Activated T-cell treated with anti-CD3 and anti-CD28 coated beads, Interleukin-2, amount 50 U/mL, for 24 hours (primary cell): ENCODE measurements around the gene HEBP2.

ENCODE experiments used
- DNase-seq: peaks from one replicate; pipeline ENCODE4 v3.0.0-alpha.2; 2020
- H3K27ac Mint-ChIP-seq: 2 replicates; pipeline ENCODE4 v1.8.0; 2020; ENCODE audit warnings: mild to moderate bottlenecking, mixed read lengths
- H3K27me3 Mint-ChIP-seq: 2 replicates; pipeline ENCODE4 v1.8.0; 2020; ENCODE audit warnings: mixed read lengths
- H3K36me3 Mint-ChIP-seq: 2 replicates; pipeline ENCODE4 v1.8.0; 2020; ENCODE audit warnings: low read depth, mixed read lengths
- H3K4me1 Mint-ChIP-seq: 2 replicates; pipeline ENCODE4 v1.8.0; 2020; ENCODE audit warnings: low read depth, mixed read lengths
- H3K4me3 Mint-ChIP-seq: 2 replicates; pipeline ENCODE4 v1.8.0; 2020; ENCODE audit warnings: mild to moderate bottlenecking, moderate library complexity, mixed read lengths
- H3K9me3 Mint-ChIP-seq: 2 replicates; pipeline ENCODE4 v1.8.0; 2020; ENCODE audit warnings: mixed read lengths

Gene HEBP2

DNA sequence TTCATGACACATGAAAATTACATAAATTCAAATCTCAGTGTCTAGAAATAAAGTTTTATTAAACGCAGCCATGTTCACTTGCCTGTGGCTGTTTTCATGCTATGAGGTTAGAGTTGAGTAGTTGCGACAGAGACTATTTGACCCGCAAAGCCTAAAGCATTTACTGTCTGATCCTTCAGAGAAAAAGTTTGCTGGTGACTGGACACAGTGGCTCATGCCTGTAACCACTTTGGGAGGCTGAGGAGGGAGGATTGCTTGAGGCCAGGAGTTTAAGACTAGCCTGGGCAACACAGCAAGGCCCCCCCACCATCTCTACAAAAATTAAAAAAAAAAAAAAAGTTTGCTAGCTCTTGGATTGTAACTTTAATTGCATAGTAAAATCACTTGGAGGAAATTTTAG, 17.1 kb upstream of the HEBP2 start:
- DNase-seq = no peak
- H3K4me3 Mint-ChIP-seq = no peak overlapping the region
- H3K36me3 Mint-ChIP-seq = no peaks in the 10 kb centered on the region

GRCh38 chr6:138387577-138388368, 16.2 kb upstream of the HEBP2 start:
- Mint-ChIP-seq H3K4me1 (no peaks in the 10 kb centered on the region), H3K27me3 (peaks cover 16% of the 10 kb centered on the region), H3K9me3 (no peaks in the 10 kb centered on the region), H3K4me3 (no peak overlapping the region), H3K36me3 (no peaks in the 10 kb centered on the region), H3K27ac (no peak overlapping the region)
- no peak for DNase-seq

More for the DNA sequence above, 17.1 kb upstream of the HEBP2 start:
- no peaks in the 10 kb centered on the region for H3K4me1 Mint-ChIP-seq
- no peaks in the 10 kb centered on the region for H3K9me3 Mint-ChIP-seq
- no peak overlapping the region for H3K27ac Mint-ChIP-seq
- H3K27me3 Mint-ChIP-seq = peaks cover 15% of the 10 kb centered on the region

DNA sequence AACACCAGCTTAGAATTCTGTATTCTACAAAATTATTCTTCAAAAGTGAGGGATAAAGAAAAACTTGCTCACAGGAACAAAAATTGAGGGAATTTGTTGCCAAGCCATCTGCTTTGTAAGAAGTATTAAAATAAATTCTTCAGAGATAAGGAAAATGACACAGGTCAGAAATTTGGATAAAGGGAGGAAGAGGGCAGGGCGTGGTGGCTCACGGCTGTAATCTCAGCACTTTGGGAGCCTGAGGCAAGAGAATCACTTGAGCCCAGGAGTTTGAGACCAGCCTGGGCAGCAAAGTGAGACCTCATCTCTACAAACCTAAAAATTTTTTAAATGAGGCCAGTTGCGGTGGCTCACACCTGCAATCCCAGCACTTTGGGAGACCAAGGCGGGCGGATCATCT, 14.5 kb upstream of the HEBP2 start:
- Mint-ChIP-seq H3K27ac (no peak overlapping the region), H3K9me3 (no peaks in the 10 kb centered on the region), H3K27me3 (peaks cover 16% of the 10 kb centered on the region), H3K4me1 (no peaks in the 10 kb centered on the region), H3K4me3 (no peak overlapping the region), H3K36me3 (no peaks in the 10 kb centered on the region)
- no peak for DNase-seq

DNA sequence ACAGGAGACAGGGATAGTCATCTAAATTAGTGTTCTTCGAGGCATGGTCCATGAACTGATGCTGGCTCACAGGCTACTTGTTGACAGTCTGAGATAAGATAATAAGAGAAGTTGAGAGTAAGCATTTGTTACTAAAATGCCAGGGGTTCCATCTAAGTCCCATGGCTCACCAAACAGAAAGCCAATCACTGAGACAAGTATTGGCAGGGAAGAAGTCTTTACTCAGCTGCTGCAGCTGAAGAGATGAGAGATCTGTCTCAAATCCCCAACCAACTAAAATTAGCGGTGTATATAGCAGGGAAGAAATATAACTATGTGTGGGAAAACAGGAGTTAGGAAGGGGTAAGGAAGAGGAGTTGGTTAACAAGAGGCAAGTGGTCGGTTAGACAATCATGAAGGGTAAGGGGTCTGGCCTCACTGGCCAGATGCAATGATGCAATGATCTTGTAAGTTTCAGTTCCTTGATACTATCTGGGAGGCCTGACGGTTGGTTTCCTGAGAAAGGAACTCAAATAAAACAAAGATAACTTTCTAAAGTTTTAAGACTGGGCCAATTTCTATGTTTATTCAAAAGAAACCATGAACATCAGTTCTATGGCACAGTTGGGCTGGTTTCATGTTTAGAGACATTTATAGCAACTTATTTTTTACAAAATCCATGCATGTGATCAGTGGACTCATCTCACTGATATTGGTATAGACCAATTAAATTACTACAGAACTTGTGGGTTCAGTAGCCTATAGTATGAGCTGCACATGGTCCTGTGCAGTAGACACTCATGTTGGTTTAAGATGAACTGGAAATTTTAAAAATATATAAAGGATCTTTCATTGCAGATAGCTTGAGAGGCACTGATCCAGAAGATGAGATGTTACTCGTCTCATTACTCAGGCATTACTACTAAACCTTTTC, 9.9 kb upstream of the HEBP2 start:
- Mint-ChIP-seq H3K27me3 (peaks cover 9% of the 10 kb centered on the region), H3K4me1 (no peaks in the 10 kb centered on the region), H3K9me3 (no peaks in the 10 kb centered on the region), H3K36me3 (no peaks in the 10 kb centered on the region), H3K27ac (no peak overlapping the region), H3K4me3 (no peak overlapping the region)
- no peak for DNase-seq

DNA sequence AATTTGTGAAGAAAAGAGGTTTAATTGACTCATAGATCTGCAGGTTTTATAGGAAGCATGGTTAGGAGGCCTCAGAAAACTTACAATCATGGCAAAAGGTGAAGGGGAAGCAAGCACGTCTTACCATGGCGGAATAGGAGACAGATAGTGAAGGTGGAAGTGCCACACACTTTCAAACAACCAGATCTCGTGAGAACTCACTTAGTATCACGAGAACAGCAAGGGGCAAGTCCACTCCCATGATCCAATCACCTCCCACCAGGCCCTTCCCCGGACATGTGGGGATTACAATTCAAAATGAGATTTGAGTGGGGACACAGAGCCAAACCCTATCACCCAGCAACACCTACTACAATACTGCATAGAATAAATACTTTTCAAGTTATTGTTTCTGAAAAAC, 7.3 kb upstream of the HEBP2 start:
- Mint-ChIP-seq H3K27ac (no peak overlapping the region), H3K4me1 (no peaks in the 10 kb centered on the region), H3K4me3 (no peak overlapping the region), H3K36me3 (no peaks in the 10 kb centered on the region), H3K27me3 (peaks cover 2% of the 10 kb centered on the region), H3K9me3 (no peaks in the 10 kb centered on the region)
- DNase-seq = no peak

DNA sequence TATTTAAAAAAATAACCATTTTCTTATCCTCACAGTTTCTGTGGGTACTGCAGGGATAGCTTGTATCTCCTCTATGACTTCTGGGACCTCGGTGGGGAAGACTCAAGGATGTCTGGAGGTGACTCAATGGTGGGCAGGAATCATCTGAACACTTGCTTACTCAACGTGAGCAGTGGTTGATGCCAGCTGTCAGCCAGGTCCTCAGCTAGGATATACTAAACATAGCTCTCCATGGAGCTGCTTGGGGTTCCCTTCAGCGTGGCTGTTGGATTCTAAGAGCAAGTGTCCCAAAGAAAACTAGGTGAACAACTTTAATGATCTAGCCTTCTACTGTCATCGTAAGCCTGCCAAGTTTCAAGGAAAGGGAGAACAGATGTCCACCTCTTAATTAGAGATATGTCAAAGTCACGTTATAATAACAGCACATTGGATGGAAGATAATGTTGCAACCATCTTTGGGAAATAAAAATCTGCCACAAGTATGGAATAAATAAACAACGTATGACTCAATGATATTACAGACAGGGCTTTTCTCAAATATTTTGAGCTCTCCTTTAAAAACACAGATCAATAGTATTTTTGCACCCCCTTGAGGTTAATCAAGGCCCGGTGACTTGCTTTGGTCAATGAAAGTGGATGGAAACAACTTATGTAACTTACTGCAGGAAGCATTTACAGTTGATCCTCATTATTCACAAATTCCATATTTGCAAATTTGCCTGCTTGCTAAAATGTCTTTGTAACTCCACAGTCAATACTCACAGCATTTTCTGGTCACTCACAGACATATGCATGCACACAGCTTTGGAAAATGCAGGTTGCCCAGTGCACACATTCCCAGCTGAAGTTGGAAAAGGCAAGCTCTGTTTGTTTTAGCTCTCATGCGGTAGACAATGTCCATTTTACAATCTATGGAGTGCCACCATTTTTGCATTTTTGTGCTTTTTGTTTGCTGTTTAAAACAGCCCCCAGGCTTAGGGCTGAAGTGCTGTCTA, 6.6 kb upstream of the HEBP2 start:
- Mint-ChIP-seq H3K27me3 (peaks cover 6% of the 10 kb centered on the region), H3K4me3 (no peak overlapping the region), H3K36me3 (no peaks in the 10 kb centered on the region), H3K4me1 (peaks cover 3% of the 10 kb centered on the region), H3K9me3 (no peaks in the 10 kb centered on the region), H3K27ac (no peak overlapping the region)
- DNase-seq = no peak

DNA sequence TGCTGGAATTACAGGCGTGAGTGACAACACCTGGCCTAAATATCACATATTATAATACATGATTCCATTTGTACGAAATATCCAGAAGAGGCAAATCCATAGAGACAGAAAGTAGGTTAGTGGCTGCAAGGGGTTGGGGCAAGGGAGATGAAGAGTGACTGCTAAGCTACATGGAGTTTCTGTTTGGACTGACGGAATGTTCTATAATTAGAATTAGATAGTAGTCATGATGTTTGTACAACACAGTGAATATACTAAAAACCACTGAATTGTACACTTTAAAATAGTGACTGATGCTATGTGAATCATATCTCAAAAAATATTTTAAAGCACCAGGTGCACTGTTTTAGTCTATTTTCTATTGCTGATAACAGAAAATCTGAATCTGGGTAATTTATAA, 3.7 kb upstream of the HEBP2 start:
- Mint-ChIP-seq H3K36me3 (no peaks in the 10 kb centered on the region), H3K27me3 (peaks cover 6% of the 10 kb centered on the region), H3K9me3 (no peaks in the 10 kb centered on the region), H3K4me3 (no peak overlapping the region), H3K4me1 (peaks cover 9% of the 10 kb centered on the region), H3K27ac (no peak overlapping the region)
- no peak for DNase-seq

DNA sequence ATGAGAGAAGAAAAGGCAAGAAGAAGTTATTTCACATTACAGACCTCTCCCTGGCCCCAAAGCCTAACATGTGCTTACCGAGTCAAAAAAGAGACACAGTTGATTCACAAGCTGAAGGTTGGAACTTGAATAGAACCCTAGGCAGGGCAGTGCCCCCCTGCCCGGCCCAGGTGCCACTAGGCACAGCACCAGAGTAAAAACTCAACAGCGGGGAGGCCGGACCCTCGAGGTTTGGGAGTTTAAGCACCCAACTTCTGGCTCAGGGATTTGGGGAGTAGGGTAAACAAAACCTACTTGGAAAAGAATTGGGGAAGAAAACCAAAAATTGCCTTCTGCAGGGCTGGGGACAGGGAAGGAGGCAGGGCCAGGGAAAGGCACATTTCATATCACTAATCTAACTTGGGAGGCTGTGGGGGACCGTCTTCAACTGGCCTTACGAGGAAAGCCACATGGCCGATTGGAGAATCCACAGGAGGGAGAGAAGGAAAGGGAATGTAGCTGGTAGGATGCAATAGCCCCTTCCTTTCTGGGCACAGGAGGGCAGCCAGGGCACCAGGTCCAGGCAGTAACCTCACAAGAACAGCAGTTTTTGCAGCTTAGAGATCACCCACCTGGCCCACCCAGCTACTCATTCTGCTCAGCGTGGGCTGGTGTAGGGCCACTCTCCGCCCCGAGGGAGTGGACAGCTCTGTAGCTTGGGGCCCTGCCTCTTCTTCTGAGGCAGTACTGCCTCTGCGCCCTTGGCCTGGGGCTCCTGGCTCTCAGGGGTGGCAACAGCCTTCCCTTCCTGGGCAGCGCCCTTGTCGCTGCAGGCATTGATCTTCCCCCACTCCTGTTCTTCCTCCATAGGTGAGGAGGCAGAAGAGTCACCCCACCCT, 1.8 kb upstream of the HEBP2 start:
- Mint-ChIP-seq H3K27ac (no peak overlapping the region), H3K27me3 (peaks cover 6% of the 10 kb centered on the region), H3K4me1 (peaks cover 9% of the 10 kb centered on the region), H3K36me3 (peaks cover 2% of the 10 kb centered on the region), H3K4me3 (no peak overlapping the region), H3K9me3 (no peaks in the 10 kb centered on the region)
- no peak for DNase-seq

DNA sequence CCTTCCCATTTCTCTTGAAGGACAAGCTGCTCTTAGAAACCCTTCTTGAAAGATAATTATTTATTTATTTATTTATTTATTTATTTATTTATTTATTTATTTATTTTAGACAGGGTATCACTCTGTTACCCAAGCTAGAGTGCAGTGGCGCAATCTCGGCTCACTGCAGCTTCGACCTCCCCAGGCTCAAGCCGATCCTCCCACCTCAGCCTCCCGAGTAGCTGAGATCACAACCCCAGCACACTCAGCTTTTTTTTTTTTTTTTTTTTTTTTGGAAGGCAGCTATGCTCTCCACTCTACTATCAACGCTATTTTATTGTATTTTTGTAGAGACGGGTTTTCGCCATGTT, 1.2 kb upstream of the HEBP2 start:
- Mint-ChIP-seq H3K36me3 (peaks cover 2% of the 10 kb centered on the region), H3K9me3 (no peaks in the 10 kb centered on the region), H3K27ac (no peak overlapping the region), H3K27me3 (peaks cover 6% of the 10 kb centered on the region), H3K4me1 (peaks cover 9% of the 10 kb centered on the region), H3K4me3 (peak overlapping the region; percentile 75)
- DNase-seq = no peak

DNA sequence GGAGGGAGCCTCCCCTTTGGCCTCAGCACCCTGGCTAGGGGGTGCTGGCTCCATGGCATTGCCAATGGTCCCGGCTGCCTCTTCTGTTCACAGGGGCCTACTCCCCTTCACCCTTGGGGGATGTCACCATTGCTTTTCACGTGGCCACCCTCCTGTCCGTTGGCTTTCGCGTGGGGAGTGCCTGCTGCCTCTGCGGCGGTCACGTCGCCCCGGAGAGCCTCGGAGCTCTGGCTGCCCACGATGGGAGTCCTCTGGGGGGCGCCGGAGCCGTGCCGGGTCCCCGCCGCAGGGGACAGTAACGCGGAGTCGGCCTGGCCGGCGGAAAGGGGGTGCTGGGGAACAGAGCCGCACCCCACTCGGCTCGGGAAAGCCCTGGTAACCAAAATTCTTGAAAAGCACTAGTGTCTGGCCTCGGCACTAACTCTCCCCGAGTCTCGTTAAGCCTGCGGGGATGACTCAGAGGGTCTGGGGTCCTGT, 661 bp upstream of the HEBP2 start:
- H3K4me1 Mint-ChIP-seq = peaks cover 9% of the 10 kb centered on the region
- H3K36me3 Mint-ChIP-seq = peaks cover 3% of the 10 kb centered on the region
- H3K9me3 Mint-ChIP-seq = no peaks in the 10 kb centered on the region
- peak; percentile 51 for DNase-seq
- H3K27ac Mint-ChIP-seq = no peak overlapping the region
- H3K4me3 Mint-ChIP-seq = peak overlapping the region; percentile 75
- H3K27me3 Mint-ChIP-seq = peaks cover 6% of the 10 kb centered on the region

- peaks cover 6% of the 10 kb centered on the region for H3K27me3 Mint-ChIP-seq
- peaks cover 9% of the 10 kb centered on the region for H3K4me1 Mint-ChIP-seq
- no peak for DNase-seq
- H3K27ac Mint-ChIP-seq = no peak overlapping the region
- peak overlapping the region; percentile 56 for H3K4me3 Mint-ChIP-seq
- H3K9me3 Mint-ChIP-seq = no peaks in the 10 kb centered on the region
- peaks cover 13% of the 10 kb centered on the region for H3K36me3 Mint-ChIP-seq
Measured at GRCh38 chr6:138404666-138405337, 779 bp downstream of the HEBP2 start.

GRCh38 chr6:138405816-138406413, 1.9 kb downstream of the HEBP2 start:
- no peak overlapping the region for H3K27ac Mint-ChIP-seq
- no peak overlapping the region for H3K4me3 Mint-ChIP-seq
- no peaks in the 10 kb centered on the region for H3K9me3 Mint-ChIP-seq
- H3K27me3 Mint-ChIP-seq = peaks cover 6% of the 10 kb centered on the region
- peaks cover 14% of the 10 kb centered on the region for H3K36me3 Mint-ChIP-seq
- peaks cover 13% of the 10 kb centered on the region for H3K4me1 Mint-ChIP-seq
- DNase-seq = no peak

GRCh38 chr6:138406443-138406842, 2.4 kb downstream of the HEBP2 start:
- Mint-ChIP-seq H3K4me1 (peaks cover 17% of the 10 kb centered on the region), H3K9me3 (no peaks in the 10 kb centered on the region), H3K27me3 (peaks cover 6% of the 10 kb centered on the region), H3K4me3 (no peak overlapping the region), H3K36me3 (peaks cover 14% of the 10 kb centered on the region), H3K27ac (no peak overlapping the region)
- DNase-seq = no peak
